Activated CD4-positive, alpha-beta memory T cell treated with anti-CD3 and anti-CD28 coated beads, Interleukin-2, amount 10 ng/mL, durations not matched to agents 7 days and 5 days (primary cell): Measurements from ENCODE around the gene TMPRSS3. TPM values are rescaled to one million over a fixed set of nuclear protein-coding genes. Genes with fewer than 3 reads are reported as not detected.

Experiments used
- CTCF ChIA-PET: fragments of 350-600 bp; sonication (Branson Sonifier 250); formaldehyde crosslinking; loops from one replicate; lab custom pipeline; 2021; ENCODE audit warnings: antibody characterized with exemption, inconsistent platforms; lab: Charles Lee
- POLR2A ChIA-PET: fragments of 350-600 bp; sonication (Branson Sonifier 250); formaldehyde crosslinking; loops from one replicate; lab custom pipeline; 2021; ENCODE audit warnings: antibody characterized with exemption; lab: Charles Lee
- DNase-seq: peaks from one replicate; pipeline ENCODE4 v3.0.0-alpha.2; 2020
- H3K27ac Mint-ChIP-seq: one replicate; pipeline ENCODE4 v1.8.0; 2021; ENCODE audit warnings: mild to moderate bottlenecking, mixed read lengths
- H3K27me3 Mint-ChIP-seq: one replicate; pipeline ENCODE4 v1.8.0; 2021; ENCODE audit warnings: mixed read lengths
- H3K36me3 Mint-ChIP-seq: one replicate; pipeline ENCODE4 v1.8.0; 2021; ENCODE audit warnings: low read depth, mixed read lengths
- H3K4me1 Mint-ChIP-seq: one replicate; pipeline ENCODE4 v1.8.0; 2021; ENCODE audit warnings: mixed read lengths
- H3K4me3 Mint-ChIP-seq: one replicate; pipeline ENCODE4 v1.8.0; 2021; ENCODE audit warnings: mild to moderate bottlenecking, mixed read lengths
- H3K9me3 Mint-ChIP-seq: one replicate; pipeline ENCODE4 v1.8.0; 2021; ENCODE audit warnings: mixed read lengths
- total RNA-seq, 2 experiments: library from RNA; stranded (reverse); gene quantifications; one replicate each; pipeline ENCODE4 v1.2.3, GENCODE V29; 2021

Gene TMPRSS3
- total RNA-seq, 2 experiments from 2014 or later: 24.6 to 24.8 TPM

GRCh38 chr21:42375506-42375905 lies 20.3 kb downstream of the TMPRSS3 start:
- peak overlapping the region; percentile 63 for H3K27ac Mint-ChIP-seq
- POLR2A ChIA-PET: interaction anchor here (1.0 to 2.5 kb wide), 3 partner anchors 11 to 31 kb away, joined by 3 to 9 read pairs (median 8); partner anchors contain the start of gene UBASH3A
- no peak overlapping the region for H3K4me3 Mint-ChIP-seq
- peaks cover 29% of the 10 kb centered on the region for H3K4me1 Mint-ChIP-seq
- no peaks in the 10 kb centered on the region for H3K9me3 Mint-ChIP-seq
- no peaks in the 10 kb centered on the region for H3K27me3 Mint-ChIP-seq
- CTCF ChIA-PET: no interaction called here
- H3K36me3 Mint-ChIP-seq: peaks cover 4% of the 10 kb centered on the region
- DNase-seq: no peak

- DNase-seq: no peak
- Mint-ChIP-seq H3K9me3 (no peaks in the 10 kb centered on the region), H3K27me3 (no peaks in the 10 kb centered on the region), H3K27ac (peak overlapping the region; percentile 65), H3K4me3 (peak overlapping the region; percentile 30), H3K4me1 (peaks cover 29% of the 10 kb centered on the region), H3K36me3 (peaks cover 4% of the 10 kb centered on the region)
- CTCF ChIA-PET: no interaction called here
- POLR2A ChIA-PET: interaction anchor here (0.7 to 2.5 kb wide), 7 partner anchors 12 to 101 kb away, joined by 3 to 9 read pairs (median 5); partner anchors contain the start of gene UBASH3A
Observed at GRCh38 chr21:42374864-42375499, 20.9 kb downstream of the TMPRSS3 start.

- no peak for DNase-seq
- CTCF ChIA-PET: no interaction called here
- Mint-ChIP-seq H3K4me1 (peaks cover 29% of the 10 kb centered on the region), H3K4me3 (no peak overlapping the region), H3K27me3 (no peaks in the 10 kb centered on the region), H3K9me3 (no peaks in the 10 kb centered on the region), H3K27ac (peak overlapping the region; percentile 65), H3K36me3 (peaks cover 4% of the 10 kb centered on the region)
- POLR2A ChIA-PET: interaction anchor here (0.7 to 2.5 kb wide), 9 partner anchors 12 to 100 kb away, joined by 3 to 9 read pairs (median 5); partner anchors contain the start of gene UBASH3A
Observed at GRCh38 chr21:42374457-42374856, 21.4 kb downstream of the TMPRSS3 start.

GRCh38 chr21:42373908-42374455 lies 21.9 kb downstream of the TMPRSS3 start:
- Mint-ChIP-seq H3K4me3 (no peak overlapping the region), H3K27ac (peak overlapping the region; percentile 65), H3K9me3 (no peaks in the 10 kb centered on the region), H3K4me1 (peaks cover 32% of the 10 kb centered on the region), H3K36me3 (peaks cover 4% of the 10 kb centered on the region), H3K27me3 (no peaks in the 10 kb centered on the region)
- ChIA-PET POLR2A (interaction anchor here (0.7 to 2.5 kb wide), 8 partner anchors 12 to 100 kb away, joined by 3 to 9 read pairs (median 5); partner anchors contain the start of gene UBASH3A), CTCF (no interaction called here)
- DNase-seq: no peak

- no peak overlapping the region for H3K4me3 Mint-ChIP-seq
- ChIA-PET POLR2A (interaction anchor here (1.0 to 2.5 kb wide), 6 partner anchors 11 to 52 kb away, joined by 3 to 9 read pairs (median 6); partner anchors contain the start of gene UBASH3A), CTCF (no interaction called here)
Observed at GRCh38 chr21:42373196-42373907, 22.5 kb downstream of the TMPRSS3 start.

GRCh38 chr21:42370894-42371654 lies 24.8 kb downstream of the TMPRSS3 start:
- H3K36me3 Mint-ChIP-seq: no peaks in the 10 kb centered on the region
- CTCF ChIA-PET: no interaction called here

More at GRCh38 chr21:42373196-42373907, 22.5 kb downstream of the TMPRSS3 start:
- Mint-ChIP-seq H3K36me3 (peaks cover 4% of the 10 kb centered on the region), H3K27ac (peak overlapping the region; percentile 40), H3K9me3 (no peaks in the 10 kb centered on the region), H3K4me1 (peaks cover 36% of the 10 kb centered on the region), H3K27me3 (no peaks in the 10 kb centered on the region)
- DNase-seq: peak; percentile 25

GRCh38 chr21:42369821-42370220 lies 26.0 kb downstream of the TMPRSS3 start:
- Mint-ChIP-seq H3K4me1 (peaks cover 37% of the 10 kb centered on the region), H3K36me3 (no peaks in the 10 kb centered on the region), H3K4me3 (no peak overlapping the region), H3K27me3 (no peaks in the 10 kb centered on the region), H3K9me3 (no peaks in the 10 kb centered on the region), H3K27ac (no peak overlapping the region)
- POLR2A ChIA-PET: interaction anchor here (0.7 kb wide), 1 partner anchor 9 kb away, joined by 3 read pairs; no protein-coding TSS in a partner anchor
- DNase-seq: no peak
- CTCF ChIA-PET: no interaction called here

More at GRCh38 chr21:42370894-42371654, 24.8 kb downstream of the TMPRSS3 start:
- Mint-ChIP-seq H3K27ac (no peak overlapping the region), H3K4me1 (peaks cover 41% of the 10 kb centered on the region), H3K27me3 (no peaks in the 10 kb centered on the region), H3K4me3 (no peak overlapping the region), H3K9me3 (no peaks in the 10 kb centered on the region)
- DNase-seq: no peak
- POLR2A ChIA-PET: no interaction called here

- peaks cover 19% of the 10 kb centered on the region for H3K4me1 Mint-ChIP-seq
- H3K27ac Mint-ChIP-seq: no peak overlapping the region
- CTCF ChIA-PET: interaction anchor here (1.2 to 1.3 kb wide), 3 partner anchors 10 to 87 kb away, joined by 3 read pairs; no protein-coding TSS in a partner anchor
Observed at GRCh38 chr21:42367367-42368165, 28.3 kb downstream of the TMPRSS3 start.

GRCh38 chr21:42366292-42367010 lies 29.4 kb downstream of the TMPRSS3 start, which contains the start of gene TFF1:
TSS of gene TFF1 (minus strand) at chr21:42366535. CDS start at chr21:42366495, 40 bp downstream.
- no peaks in the 10 kb centered on the region for H3K36me3 Mint-ChIP-seq
- no peak within 1 kb of the TSS for H3K4me3 Mint-ChIP-seq
- H3K27ac Mint-ChIP-seq: no peak within 1 kb of the TSS
- no peak for DNase-seq
- H3K27me3 Mint-ChIP-seq: peaks cover 8% of the 10 kb centered on the region
- ChIA-PET CTCF (interaction anchor here (1.3 kb wide), 2 partner anchors 9 to 16 kb away, joined by 3 read pairs; no protein-coding TSS in a partner anchor), POLR2A (interaction anchor here (2.1 kb wide), 1 partner anchor 37 kb away, joined by 5 read pairs; the partner anchor contains the start of gene UBASH3A)
- no peaks in the 10 kb centered on the region for H3K9me3 Mint-ChIP-seq
- peaks cover 19% of the 10 kb centered on the region for H3K4me1 Mint-ChIP-seq

More at GRCh38 chr21:42367367-42368165, 28.3 kb downstream of the TMPRSS3 start:
- H3K9me3 Mint-ChIP-seq: no peaks in the 10 kb centered on the region
- no peaks in the 10 kb centered on the region for H3K36me3 Mint-ChIP-seq
- POLR2A ChIA-PET: interaction anchor here (2.1 kb wide), 1 partner anchor 36 kb away, joined by 5 read pairs; the partner anchor contains the start of gene UBASH3A
- H3K27me3 Mint-ChIP-seq: peaks cover 5% of the 10 kb centered on the region
- no peak overlapping the region for H3K4me3 Mint-ChIP-seq
- DNase-seq: no peak

- H3K4me3 Mint-ChIP-seq: no peak overlapping the region
- no peak overlapping the region for H3K27ac Mint-ChIP-seq
- POLR2A ChIA-PET: no interaction called here
- H3K9me3 Mint-ChIP-seq: no peaks in the 10 kb centered on the region
- DNase-seq: no peak
- H3K27me3 Mint-ChIP-seq: peaks cover 8% of the 10 kb centered on the region
- CTCF ChIA-PET: no interaction called here
- H3K4me1 Mint-ChIP-seq: peaks cover 15% of the 10 kb centered on the region
- H3K36me3 Mint-ChIP-seq: no peaks in the 10 kb centered on the region
Observed at GRCh38 chr21:42365770-42366169, 30.1 kb downstream of the TMPRSS3 start.

- Mint-ChIP-seq H3K36me3 (no peaks in the 10 kb centered on the region), H3K4me1 (peaks cover 14% of the 10 kb centered on the region), H3K27me3 (peaks cover 9% of the 10 kb centered on the region), H3K4me3 (no peak overlapping the region), H3K9me3 (no peaks in the 10 kb centered on the region), H3K27ac (no peak overlapping the region)
- DNase-seq: no peak
- CTCF ChIA-PET: no interaction called here
- POLR2A ChIA-PET: no interaction called here
Observed at GRCh38 chr21:42364304-42364865, 31.5 kb downstream of the TMPRSS3 start.
